ENCODE data around the gene OR6B1.

- TF ChIP-seq FOXM1 (IDR thresholded peaks at IDR 0.05; ENCODE audit: borderline replicate concordance) (no peak), FOXK2 (IDR thresholded peaks at IDR 0.05) (no peak), BHLHE40 (IDR thresholded peaks at IDR 0.05; ENCODE audit: borderline replicate concordance) (no peak), ELF4 (IDR thresholded peaks at IDR 0.05) (no peak), SP1 (IDR thresholded peaks at IDR 0.05) (no peak), NFRKB (IDR thresholded peaks at IDR 0.05) (no peak), LEF1 (IDR thresholded peaks at IDR 0.05; ENCODE audit: borderline replicate concordance) (no peak), L3MBTL2 (conservative IDR thresholded peaks at IDR 0.05) (no peak), ZNF384 (IDR thresholded peaks at IDR 0.05) (no peak)
These were observed 25.7 kb upstream of the OR6B1 start for GRCh38 chr7:143974459-143974858.
